ENCODE measurements around the gene DIPK1A. TPM values are rescaled to one million over a fixed set of nuclear protein-coding genes. Genes with fewer than 3 reads are reported as not detected.

DIPK1A gene
- polyA plus RNA-seq, 10 donors, result 10.2 to 14.5 (median 11.8) TPM

- peak in 1 of 3 donors; percentile 21 for DNase-seq
These were observed 157.9 kb downstream of the DIPK1A start for GRCh38 chr1:92803140-92803887.

DNA sequence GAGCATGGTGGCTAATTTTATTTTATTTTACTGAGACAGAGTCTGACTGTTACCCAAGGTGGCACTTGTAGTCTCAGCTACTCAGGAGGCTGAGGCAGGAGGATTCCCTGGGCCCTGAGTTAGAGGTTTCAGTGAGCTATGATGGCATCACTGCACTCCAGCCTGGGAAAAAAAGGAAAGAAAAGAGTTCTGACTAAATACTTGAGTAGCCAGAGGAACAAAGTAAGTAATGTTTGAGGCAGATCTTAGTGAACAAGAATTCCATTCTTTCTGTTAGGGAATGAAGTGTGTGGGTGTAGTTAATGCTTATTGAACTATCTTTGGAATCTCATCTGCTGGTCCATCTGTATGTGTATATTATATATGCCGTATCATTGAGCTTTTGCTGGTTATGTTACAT is 163.3 kb downstream of the DIPK1A start:
- no peak for DNase-seq

DNA sequence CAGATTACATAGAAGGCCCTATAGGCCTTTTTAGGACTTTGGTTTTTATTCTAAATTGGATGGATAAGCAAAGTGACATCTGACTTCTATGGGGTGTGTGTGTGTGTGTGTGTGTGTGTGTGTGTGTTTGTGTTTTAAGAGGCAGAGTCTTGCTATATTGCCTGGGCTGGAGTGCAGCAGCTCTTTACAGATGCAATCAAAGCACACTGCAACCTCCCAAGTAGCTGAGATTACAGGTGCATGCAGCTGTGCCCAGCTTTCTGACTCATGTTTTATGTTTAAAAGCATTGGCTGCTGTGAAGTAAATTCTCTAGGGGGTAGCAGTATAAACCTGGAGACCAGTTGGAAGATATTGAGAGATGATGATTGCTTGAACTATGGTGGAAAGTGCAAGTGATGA is 164.0 kb downstream of the DIPK1A start:
- DNase-seq, result no peak

GRCh38 chr1:92795166-92795565 is 166.1 kb downstream of the DIPK1A start:
- DNase-seq, result peak; percentile 10 to 38 (median 27)

DNA sequence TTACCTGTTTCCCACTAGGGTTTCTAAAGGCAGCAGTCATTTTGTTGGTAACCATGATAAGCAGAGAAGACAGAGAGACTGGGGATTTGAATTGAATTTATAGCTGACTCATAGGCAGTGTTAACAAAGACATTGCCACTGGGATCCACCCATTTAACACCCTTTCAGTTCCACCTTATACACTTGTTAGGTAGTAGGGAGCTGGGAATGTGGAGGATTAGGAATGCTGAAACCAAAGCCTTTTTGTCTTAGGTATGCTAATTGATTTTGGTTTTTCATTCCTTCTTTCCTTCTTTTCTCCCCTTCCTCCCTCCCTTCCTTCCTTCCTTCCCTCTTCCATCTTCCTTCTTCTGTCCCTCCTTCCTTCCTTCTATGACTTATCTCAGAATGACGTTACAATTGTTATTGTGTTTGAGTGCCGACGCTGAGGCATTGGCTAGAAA is 168.9 kb downstream of the DIPK1A start:
- DNase-seq, result no peak

Other genes starting within 250 kb of the DIPK1A start
- 10 to 100 TPM in 9 of 10 donors, 1 to 10 TPM in 1; 9.7 to 17.5 (median 13.9) TPM for gene EVI5, start 176.4 kb downstream of the DIPK1A start, polyA plus RNA-seq (ENCODE audit: insufficient read length in 10 of 10)
- gene RPL5, start 129.4 kb downstream of the DIPK1A start, polyA plus RNA-seq (ENCODE audit: insufficient read length in 10 of 10), result 1,000 to 10,000 TPM; 2,157 to 3,057 (median 2,691) TPM
- 10 to 100 TPM; 17.3 to 31.0 (median 21.7) TPM for gene MTF2, start 117.8 kb upstream of the DIPK1A start, polyA plus RNA-seq (ENCODE audit: insufficient read length in 10 of 10)
- gene TMED5, start 219.0 kb upstream of the DIPK1A start, polyA plus RNA-seq (ENCODE audit: insufficient read length in 10 of 10), result 10 to 100 TPM; 21.1 to 31.7 (median 28.0) TPM
- 1 to 10 TPM; 3.6 to 7.6 (median 5.2) TPM for gene CCDC18, start 219.3 kb upstream of the DIPK1A start, polyA plus RNA-seq (ENCODE audit: insufficient read length in 10 of 10)

All from muscle of back (tissue), 11 donors.